Measurements from ENCODE around the gene OPA1.

Gene OPA1

DNA sequence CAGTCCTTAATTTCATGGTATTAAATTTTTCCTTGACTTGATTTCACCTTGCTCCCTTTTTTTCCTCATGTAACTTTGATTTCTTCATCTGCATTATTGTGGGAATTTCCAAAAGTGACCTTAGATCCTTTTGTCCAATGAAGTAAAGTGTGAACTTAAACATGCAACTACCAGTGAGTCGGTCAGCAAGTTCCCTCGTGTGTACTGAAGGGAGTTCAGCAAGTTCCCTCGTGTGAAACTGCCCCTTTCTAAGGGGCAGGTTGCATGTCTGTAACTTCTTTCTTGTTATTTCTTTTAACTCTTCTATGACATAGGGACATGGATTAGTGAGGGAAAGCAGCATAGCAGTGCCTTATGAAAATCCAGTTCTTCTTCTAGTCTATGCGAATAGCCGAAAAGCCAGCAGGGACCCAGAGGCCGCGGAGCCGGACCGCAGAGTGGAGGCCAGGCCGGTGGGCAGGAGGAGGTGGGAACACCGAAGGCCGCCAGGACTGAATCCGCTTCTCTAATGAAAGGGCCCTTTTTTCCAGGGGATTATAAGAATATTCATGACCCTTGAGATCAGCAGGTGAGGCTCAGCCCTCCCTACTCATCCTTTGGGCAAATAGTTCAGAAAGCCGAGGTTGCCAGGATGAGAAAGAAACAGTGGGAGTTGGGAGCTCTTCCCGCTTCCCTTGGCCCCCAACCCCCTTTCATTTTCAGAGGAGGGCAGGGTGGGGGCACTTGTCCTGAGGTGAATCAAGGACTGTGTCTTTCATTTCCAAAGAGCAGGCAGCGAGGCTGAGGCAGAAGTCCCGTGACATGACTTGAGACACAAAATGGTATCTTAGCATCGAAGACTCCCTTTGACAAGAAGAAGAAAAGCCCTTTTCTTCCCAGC, 117.5 kb downstream of the OPA1 start:
- no peak for DNase-seq (ENCODE audit: low read depth in 2 of 2)

- no peak for DNase-seq (ENCODE audit: low read depth in 2 of 2)
Measured at GRCh38 chr3:193711166-193711485, 118.1 kb downstream of the OPA1 start.

DNA sequence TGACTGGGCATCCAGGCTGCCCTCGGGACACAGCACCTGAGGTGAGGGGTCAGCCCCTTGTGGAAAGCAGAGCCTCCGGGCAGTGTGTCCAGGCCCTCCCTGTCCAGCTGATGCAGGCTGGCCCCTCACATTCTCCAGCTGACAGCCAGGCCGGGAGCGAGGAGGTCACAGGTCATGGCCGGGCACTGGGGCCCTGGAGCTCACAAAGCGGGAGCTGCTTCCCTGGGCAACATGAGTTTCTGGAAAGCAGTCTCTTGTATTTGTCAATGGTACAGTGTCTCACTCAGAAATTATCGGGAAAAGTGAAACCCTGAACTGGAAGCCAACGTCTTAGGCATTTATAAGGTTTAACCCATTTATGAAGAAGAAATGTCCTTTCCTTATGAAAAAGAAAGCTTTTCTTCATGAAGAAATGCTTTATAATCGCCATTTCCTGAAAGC, 118.5 kb downstream of the OPA1 start:
- DNase-seq (ENCODE audit: low read depth in 2 of 2): no peak

GRCh38 chr3:193711964-193712598, 119.1 kb downstream of the OPA1 start:
- DNase-seq (ENCODE audit: low read depth in 2 of 2): no peak

- no peak for DNase-seq (ENCODE audit: low read depth in 2 of 2)
Measured at GRCh38 chr3:193712938-193713337, 119.9 kb downstream of the OPA1 start.

DNA sequence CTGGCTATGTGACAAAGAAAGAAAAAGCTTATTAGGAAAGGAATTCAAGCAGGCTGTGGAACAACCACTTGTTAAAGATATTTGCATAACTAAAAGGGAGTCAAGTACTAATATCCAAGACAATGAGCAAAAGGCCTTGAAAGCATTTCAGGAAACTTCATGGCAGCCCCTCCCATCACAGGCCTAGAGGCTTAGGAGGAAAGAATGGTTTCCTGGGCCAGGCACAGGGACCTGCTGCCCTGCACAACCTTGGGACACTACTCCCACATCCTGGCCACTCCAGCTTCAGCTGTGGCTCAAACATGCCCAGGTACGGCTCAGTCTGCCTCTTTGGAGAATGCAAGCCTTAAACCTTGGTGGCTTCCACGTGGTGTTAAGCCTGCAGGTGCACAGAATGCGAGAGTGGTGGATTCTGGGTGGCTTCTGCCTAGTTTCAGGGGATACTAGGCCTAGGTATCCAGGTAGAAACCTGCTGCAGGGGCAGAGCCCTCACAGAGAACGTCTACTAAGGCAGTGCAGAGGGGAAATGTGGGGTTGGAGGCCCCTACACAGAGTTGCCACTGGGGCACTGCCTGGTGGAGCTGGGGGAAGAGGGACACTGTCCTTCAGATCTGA, 121.6 kb downstream of the OPA1 start:
- no peak for DNase-seq (ENCODE audit: low read depth in 2 of 2)

DNA sequence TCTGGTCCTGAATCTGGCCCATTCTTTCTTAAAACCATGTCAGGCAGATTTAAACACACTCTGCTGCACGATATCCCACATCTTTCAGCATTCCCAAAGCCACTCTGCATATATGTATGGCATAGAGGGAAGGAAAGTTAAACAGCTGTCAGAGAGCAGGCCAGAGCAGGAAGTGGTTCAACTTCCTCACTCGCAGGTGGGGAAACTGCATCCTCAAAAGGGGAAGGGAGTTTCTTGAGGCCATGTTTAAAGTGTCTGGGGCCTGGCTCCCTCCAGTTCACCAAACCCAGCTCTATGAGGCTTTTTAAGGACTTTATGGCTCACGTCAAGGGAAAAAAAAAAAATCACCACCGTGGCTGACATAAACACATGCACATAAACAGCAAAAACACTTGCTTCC, 123.1 kb downstream of the OPA1 start:
- no peak for DNase-seq (ENCODE audit: low read depth in 2 of 2)

- no peak for DNase-seq (ENCODE audit: low read depth in 2 of 2)
Measured at GRCh38 chr3:193719735-193720134, 126.7 kb downstream of the OPA1 start.

DNA sequence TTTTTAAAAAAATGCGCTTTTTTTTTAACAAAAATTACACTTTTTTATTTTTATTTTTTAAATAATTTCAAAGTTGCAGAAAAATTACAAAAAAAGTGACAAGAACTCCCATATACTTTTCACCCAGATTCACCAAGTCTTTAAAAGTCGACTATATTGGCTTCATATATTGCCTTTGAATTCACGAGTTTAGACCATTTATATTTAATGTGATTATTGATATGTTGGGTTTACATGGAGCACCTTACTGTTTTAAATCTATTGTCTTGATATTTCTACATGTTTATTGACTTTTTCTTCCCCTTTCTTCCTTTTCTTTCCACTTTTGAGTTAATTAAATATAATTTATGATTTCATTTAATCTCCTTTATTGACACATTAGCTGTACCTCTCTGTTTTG, 127.2 kb downstream of the OPA1 start:
- no peak for DNase-seq (ENCODE audit: low read depth in 2 of 2)

DNA sequence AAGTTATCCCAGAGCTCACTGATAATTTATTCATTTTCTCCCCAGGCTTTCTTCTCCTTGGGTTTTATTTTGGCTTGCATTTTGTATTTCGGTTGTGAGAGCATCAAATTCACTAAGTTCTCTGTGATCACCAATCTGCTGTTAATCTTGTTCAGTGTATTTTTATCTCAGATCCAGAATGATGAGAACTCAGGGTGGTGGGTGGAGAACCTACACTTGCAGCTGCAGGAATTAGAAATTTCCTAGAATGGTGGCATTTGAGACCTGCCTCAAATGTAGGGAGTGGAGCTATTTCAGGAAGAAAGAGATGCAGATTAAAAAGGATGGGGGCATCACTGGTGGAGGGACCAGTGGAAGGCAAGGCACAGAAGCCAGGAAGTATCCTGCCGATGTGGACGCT, 129.6 kb downstream of the OPA1 start:
- DNase-seq (ENCODE audit: low read depth in 2 of 2): no peak

DNA sequence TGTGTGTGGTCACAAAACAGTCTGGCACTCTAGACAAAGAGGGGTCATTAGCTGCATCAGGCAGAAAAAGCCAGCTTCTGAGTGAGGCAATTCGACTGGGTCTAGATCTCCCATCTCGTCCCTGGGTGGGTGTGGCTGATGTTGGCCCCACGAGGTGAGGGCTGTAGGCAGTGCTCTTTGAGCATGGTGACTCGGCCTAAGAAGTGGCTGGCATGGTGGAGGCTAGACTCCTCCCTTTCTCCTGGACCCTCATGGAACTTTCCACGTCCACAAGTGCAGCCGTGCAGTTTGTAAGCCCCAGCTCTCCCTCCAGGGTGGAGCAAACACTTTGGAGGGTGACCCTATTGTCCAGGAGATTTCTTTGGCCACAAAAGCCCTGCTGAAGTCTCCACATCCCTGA, 134.1 kb downstream of the OPA1 start:
- DNase-seq (ENCODE audit: low read depth in 2 of 2): no peak

DNA sequence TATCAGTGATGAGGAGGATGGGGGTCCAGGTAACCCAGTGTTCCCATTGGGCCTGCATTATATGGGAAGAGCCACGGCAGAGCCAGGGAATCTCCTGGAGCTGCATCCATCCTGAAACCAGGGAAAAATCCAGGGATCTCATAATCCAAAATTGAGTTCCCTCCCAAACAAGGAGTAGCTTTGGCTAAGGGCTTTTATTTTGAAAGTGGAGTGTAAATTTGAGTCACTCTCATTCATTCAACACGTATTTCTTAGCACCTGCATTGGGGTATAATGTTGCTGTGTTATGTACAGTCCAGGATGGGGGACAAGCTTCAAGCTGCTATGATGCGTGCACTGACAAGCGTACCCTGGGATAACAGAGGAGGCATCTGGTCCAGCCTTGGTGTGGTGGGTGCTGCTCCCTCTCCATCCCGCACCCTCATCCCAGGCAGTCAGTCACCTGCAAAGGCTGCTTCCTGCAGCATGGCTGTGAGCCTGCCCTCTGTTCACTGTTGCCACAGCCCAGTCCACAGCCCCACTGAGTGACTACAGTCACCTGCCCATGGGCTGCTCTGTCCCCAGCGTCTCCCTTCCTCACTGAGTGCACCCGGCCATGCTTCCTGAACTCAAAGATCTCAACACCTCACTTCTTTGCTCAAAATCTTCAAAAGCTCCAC, 135.6 kb downstream of the OPA1 start:
- DNase-seq (ENCODE audit: low read depth in 2 of 2): no peak

DNA sequence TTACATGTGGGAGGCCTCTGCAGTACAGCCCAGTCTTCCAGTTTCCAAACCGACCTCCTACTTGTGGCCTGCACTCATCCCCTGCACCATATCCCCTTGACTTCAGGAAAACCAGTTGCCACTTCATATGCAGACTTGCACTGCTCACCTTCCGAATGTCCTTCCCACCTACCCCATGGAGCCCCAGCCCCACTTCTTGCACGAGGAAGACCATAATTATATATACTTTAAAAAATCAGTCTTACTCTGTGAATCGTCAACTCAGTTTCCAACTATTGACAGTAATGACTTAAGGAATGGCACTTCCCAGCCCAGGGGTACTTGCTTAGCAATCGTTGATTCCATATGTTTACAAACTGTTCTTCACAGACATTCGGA, 136.1 kb downstream of the OPA1 start:
- no peak for DNase-seq (ENCODE audit: low read depth in 2 of 2)

DNA sequence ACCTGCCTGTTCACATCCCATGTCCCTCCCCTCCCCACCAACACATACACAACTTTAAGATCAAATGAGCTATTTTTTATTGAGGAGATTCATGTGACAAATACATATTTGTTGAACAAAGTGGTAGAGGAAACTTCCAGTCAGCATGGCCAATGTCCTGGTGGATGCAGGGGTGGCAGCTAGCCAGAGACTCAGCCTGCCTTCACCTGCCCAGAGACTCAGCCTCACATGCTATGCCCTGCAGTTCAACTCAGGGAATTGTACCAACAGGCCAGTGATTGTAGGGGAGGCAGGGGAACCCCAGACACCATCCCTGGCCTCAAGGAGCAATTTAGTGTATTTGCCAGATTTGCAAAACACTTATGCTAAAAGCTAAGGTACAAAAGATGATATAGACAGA, 136.6 kb downstream of the OPA1 start:
- no peak for DNase-seq (ENCODE audit: low read depth in 2 of 2)

- no peak for DNase-seq (ENCODE audit: low read depth in 2 of 2)
Measured at GRCh38 chr3:193730511-193730910, 137.5 kb downstream of the OPA1 start.

GRCh38 chr3:193730976-193731375, 138.0 kb downstream of the OPA1 start:
- DNase-seq (ENCODE audit: low read depth in 2 of 2): no peak

- DNase-seq (ENCODE audit: low read depth in 2 of 2): no peak
Measured at GRCh38 chr3:193731656-193732055, 138.6 kb downstream of the OPA1 start.

- DNase-seq (ENCODE audit: low read depth in 2 of 2): no peak
Measured at GRCh38 chr3:193732391-193732790, 139.4 kb downstream of the OPA1 start.

DNA sequence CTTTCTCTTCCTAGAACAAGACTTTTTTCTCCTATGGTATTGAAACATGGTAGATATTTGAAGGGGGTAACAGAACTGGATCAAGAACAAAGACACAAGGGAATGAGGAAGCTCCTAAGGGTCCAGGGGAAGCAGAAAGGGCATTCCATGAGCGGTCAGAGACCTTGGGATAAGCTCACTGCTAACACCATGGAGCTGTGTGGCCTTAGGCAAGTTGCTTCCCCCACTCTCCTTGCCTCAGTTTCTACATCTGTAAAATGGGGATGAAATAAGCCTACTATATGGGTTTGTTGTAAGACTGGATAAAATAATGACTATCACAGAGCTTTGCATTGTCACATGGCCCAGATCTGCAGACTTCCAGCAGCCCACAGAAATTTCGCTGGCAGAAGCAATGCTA, 139.8 kb downstream of the OPA1 start:
- no peak for DNase-seq (ENCODE audit: low read depth in 2 of 2)

- DNase-seq (ENCODE audit: low read depth in 2 of 2): no peak
Measured at GRCh38 chr3:193734737-193735366, 141.8 kb downstream of the OPA1 start.

- DNase-seq (ENCODE audit: low read depth in 2 of 2): no peak
Measured at GRCh38 chr3:193735850-193736249, 142.8 kb downstream of the OPA1 start.

- DNase-seq (ENCODE audit: low read depth in 2 of 2): no peak
Measured at GRCh38 chr3:193736616-193737015, 143.6 kb downstream of the OPA1 start.
